GM20431 (cell line): ENCODE measurements around the gene GFRA3.

ENCODE experiments used
- in situ Hi-C: fragments of 300-500 bp; cut with MseI, MboI; formaldehyde crosslinking; loops from one replicate; pipeline ENCODE4 v1.15.0; 2020; ENCODE audit warnings: low sequenced_read_pairs; ENCODE audit not compliant: unreplicated experiment

GFRA3 gene

GRCh38 chr5:138210985-138211384, 63.4 kb downstream of the GFRA3 start:
- in situ Hi-C loops, result no loop called here
